HG03354 (cell line): Measurements from ENCODE around the gene STAP2.
"Not testable (repeated sequence)": the region's sequence is repeated elsewhere in the genome, so short reads cannot be mapped to it uniquely, and the experiment has no call there.

Experiments
- ATAC-seq: cut with Tn5 transposase; IDR thresholded peaks from one replicate; pipeline ENCODE4 v1.9.1; 2021; ENCODE audit warnings: mild to moderate bottlenecking; ENCODE audit not compliant: unreplicated experiment, poor library complexity, severe bottlenecking

The STAP2 gene

DNA sequence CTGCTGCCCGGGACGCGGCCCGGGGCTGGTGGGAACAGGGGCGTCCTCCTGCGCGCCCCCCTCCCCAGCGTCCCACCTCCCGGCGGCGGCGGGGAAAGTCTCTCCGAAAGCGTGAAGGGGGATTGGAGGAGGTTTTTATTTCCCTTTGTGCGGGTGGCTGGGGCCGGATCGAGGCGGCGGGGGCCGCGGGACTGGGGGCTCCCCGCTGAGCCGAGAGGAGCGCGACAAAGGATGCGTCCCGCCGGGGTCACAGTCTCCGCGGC, 59.4 kb downstream of the STAP2 start:
- ATAC-seq = no peak

DNA sequence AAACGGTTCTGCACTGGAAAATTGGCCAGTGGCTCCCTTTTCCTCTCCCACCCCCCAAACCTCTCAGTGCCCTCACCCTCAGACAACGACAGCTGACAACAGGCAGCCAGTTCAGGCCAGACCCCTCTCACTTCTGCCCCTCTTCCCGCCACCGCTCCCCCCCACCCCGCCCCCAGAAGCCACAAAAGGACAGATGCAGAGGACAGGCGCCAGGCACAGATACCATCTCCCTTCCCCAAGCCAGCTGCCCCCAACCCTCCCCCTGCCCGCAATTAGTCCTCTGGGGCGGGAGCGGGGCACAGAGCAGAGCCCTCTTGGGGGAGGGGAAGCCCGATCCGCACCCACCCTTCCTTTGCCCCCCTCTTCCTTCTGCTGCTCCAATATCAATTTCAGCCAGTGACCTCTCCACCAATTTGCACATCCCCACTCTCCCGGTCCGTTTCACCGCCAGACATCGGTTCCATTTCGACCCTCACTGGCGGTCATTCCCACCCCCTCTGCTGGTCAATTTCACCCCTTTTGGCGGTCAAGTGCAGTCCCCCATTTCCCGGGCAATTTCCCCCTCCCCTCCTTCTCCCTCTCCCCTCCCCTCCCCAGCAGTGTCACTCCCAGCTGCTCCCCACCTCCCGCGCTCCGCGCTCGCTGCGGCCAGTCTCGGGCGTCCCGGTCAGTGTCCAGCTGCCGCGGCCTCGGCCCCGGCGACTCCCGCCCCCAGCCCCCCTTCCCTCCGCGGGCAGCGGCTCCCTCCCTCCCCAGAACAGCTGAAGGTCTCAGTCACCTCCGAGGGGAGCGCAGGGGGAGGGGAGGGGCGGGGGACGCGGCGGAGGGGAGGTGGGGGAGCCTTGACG, 60.0 kb downstream of the STAP2 start, which contains the start of gene SHD:
TSS of gene SHD (plus strand) at position 848 of the 848 bp plus-strand sequence. CDS start 798 bp downstream, outside the sequence.
- no peak for ATAC-seq

DNA sequence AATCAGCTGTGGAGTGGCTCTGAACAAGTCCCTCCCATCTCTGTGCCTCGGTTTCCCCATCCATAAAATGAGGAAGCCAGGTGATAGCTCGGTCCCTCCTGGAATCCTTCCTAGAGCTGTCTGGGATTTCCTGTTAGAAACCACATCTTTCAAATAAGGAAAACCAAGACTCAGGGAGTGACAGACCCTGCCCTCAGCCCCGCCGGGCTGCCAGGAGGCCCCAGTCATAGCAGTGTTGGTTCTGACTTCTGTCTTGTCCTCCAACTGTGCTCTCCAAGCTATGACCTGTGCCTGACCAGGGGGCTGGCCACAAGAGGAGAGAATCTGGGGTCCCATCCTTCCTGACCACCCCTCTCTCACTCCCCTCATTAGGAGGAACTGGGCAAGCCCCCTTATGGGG, 60.6 kb downstream of the STAP2 start:
- ATAC-seq = no peak

DNA sequence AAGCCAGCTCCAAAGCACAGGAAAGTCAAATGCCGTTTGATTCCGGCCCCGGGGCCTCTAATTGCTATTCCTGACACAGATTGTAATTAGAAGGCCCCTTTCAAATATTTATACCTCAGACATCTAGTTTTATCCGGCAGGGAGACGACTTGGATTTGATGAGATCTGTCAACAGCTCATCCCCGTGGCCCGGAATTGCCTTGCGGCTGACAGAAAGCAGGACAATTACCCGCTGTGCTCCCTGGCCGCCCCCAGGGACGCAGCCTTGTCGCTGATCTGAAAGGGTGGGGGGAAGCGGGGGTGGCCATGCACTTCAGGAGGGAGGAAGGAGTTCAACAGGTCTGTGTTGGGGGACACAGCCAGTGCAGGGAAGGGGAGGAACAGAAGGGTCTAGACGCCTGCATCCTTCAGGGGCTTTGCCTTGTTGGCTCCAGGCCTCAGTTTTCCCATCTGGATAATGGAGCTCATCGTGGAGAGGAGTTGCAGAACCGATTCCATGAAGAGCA, 61.4 kb downstream of the STAP2 start:
- ATAC-seq = no peak

DNA sequence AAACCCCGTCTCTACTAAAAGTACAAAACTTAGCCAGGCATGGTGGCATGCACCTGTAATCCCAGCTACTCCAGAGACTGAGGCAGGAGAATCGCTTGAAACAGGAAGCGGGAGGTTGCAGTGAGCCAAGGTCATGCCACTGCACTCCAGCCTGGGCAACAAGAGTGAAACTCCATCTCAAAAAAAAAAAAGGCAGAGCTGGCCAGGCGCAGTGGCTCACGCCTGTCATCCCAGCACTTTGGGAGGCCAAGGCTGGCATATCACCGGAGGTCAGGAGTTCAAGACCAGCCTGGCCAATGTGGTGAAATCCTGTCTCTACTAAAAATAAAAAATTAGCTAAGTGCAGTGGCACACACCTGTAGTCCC, 64.3 kb downstream of the STAP2 start:
- ATAC-seq = not testable (repeated sequence)
